Measurements from ENCODE around the gene EXOC4.

EXOC4 gene

DNA sequence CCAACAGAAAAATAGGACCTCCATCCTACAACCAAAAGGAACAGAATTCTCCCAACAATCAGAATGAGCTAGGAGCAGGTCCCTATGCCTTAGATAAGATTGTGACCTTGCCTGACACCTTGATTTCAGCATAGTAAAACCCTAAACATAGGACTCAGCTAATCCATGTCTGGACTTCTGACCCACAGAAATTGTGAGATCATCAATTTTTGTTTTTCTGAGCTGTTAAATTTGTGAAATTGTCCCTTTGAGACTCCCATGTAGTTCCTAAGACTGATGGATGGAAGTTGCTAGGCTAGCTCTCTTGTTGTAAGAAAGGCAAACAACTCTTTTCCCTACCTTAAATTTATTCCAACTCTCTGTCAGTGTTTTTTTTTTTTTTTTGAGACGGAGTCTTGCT is 244.2 kb downstream of the EXOC4 start:
- no peak for DNase-seq (ENCODE audit: low read depth)

DNA sequence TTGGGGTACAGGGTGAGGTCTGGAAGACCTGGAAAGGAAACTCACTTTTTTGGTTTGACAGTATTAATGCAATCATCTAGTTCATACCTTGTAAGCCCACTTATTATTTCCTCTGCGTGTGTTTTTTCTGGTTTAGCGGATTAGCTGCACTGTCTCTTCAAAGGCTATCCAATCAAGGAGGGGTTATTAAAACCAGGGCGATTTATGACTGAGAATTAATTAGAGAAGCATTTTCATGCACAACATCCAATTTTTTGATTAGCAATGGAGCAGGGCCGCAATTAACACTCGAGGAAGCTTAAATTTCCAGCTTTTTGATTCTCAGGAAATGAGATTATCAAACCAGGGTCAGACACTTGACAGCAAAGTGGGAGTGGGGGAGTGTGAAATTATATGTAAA is 248.9 kb downstream of the EXOC4 start:
- DNase-seq (ENCODE audit: low read depth) = no peak

DNA sequence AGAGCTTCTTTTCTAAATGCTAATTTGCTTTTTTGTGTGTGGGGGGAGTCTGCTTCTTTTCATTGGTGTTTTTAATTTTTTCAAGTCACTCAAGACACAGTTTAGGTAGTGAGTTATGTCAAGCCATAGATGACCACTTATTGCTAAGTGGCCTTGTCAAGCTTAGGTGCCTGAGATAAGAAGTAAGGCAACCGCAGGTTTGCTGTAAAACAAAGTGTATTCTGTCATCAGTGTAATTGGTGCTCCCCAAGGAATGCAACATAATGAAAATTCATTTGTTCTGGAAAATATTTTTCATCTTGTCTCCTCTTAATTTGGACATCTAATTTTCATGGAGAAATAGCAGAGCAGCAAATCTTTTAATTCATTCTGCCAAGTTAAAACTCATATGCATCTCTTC is 249.6 kb downstream of the EXOC4 start:
- DNase-seq (ENCODE audit: low read depth) = no peak

DNA sequence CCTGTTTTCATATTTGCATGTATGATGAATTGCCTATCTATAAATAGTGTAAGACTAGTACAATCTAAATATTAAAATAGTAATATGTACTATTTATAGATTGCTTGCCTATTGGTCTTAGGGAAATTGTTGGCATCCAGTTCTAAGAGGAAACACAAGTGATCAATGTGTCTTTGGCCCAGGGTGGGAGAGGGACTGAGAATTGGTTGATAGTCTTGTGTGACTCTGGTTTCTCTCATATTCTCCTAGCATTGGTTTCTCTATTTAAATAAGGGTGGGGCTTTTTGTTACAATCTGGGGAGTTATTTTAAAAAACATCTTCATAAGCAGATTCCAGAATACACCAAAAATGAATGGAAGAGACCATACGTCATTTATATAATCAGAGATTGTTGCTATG is 250.1 kb downstream of the EXOC4 start:
- no peak for DNase-seq (ENCODE audit: low read depth)

DNA sequence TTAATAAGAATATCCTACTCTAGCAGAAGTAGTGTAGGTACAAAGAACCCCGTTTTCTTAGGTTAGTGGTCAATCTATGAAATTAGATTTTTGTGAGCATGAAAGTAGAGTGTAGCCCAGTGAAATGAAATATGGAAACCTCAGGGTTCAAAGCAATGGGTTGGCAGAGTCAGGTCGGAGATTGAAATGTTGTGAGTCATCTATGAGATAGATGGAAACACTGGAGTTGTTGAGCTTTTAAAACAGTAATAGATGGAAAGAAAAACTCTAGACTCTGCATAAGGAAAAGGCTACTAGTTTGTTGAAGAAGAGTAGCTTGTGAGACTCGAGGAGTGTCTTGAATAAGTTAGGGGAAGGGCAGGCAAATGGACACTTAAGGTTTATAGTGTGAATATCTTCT is 251.9 kb downstream of the EXOC4 start:
- DNase-seq (ENCODE audit: low read depth) = no peak

DNA sequence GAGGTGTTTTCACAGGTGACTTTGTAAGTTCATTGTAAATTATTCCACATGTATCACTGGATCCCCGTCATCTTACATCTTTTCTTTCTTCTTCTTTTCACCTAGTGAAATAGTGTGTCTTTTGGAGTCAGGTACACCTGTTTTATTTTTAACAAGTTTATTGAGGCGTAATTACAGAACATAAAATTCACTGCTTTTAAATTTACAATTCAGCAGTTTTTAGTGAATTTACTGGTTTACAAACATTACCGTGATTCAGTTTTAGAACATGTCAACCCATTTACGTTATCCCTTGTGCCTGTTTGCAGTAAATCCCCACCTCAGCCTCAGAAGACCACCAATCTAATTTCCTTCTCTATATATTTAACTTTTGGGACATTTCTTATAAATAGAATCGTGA is 256.9 kb downstream of the EXOC4 start:
- no peak for DNase-seq (ENCODE audit: low read depth)

DNA sequence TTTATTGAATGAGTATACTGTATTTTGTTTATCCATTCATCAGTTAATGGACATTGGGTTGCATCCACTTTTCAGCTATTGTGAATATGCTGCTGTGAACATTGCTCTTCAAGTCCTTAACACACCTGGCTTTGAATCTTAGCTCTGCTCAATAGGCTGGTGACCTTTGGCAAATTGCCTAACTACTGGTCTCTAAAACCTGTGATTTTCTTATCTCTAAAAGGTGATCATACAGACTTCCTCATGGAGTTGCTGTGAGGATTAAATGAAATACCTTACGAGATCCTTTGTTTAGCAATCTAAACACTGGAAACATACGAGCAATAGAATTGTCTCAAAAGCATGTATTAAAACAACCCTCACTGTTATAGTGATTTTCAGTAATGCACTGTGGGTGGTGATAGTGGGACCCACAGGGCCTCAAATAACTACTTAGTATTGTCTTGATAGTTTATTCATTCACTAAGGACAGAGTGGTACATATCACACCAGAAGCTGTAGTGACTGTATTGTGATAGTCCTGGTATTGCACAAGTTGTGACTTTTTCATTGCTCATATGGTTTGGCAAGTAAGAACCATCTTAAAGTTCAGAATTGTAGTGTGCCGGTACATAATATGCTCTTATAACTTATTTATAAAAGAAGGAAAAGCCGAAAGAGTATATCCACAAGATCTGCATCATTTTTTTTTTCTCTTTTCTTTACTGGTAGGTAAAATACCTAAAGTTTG is 257.6 kb downstream of the EXOC4 start:
- no peak for DNase-seq (ENCODE audit: low read depth)

DNA sequence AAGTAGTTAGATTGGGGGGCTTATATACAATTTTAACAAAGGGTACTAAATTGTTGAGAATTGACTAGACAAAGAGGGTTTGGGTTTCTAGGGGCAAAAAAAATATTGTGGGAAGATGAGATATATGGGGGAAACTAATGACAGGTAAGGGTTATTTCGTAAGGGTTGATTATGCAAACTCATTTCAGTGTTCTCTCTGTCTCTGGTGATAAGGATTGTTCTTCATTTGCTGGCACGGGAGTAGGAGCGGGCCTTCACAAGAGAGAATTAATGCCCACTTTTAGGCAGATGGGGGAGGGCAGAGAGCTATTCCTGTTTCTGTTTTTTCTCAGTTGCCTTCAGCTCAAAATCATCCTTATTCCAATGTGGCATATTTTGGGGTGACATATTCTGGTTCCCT is 258.4 kb downstream of the EXOC4 start:
- DNase-seq (ENCODE audit: low read depth) = no peak

DNA sequence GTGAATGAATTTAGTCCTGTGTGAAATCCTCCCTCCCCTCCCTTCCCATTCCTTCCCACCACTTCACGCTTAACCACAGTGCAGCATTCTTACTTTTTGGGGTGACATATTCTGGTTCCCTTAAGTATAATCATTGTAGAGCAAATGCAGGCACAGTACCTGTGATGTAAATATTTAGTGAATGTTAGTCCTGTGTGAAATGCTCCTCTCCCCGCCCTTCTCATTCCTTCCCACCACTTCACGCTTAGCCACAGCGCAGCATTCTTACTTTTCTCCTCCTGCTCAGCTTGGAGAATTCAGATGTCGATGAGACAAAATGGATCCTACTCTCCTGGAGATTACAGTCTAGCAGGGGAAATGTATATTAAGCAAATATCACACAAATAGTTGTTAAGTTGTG is 258.8 kb downstream of the EXOC4 start:
- no peak for DNase-seq (ENCODE audit: low read depth)

DNA sequence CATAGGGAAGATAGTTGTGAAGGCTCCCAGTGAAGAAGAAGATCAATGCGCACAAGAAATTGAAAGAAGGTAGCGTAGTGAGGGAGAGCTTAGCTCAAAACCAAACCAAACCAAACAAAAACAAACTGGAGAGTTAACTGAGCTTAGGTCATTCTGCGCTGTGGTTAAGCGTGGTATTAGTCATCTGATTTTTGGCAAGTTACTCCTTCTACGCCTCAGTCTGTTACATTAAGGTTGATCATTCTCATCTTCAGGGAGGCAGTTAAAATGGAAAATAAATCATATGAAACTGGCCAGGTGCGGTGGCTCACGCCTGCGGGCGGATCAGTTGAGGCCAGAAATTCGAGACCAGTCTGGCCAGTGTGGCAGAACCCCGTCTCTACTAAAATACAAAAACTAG is 259.7 kb downstream of the EXOC4 start:
- DNase-seq (ENCODE audit: low read depth) = no peak

DNA sequence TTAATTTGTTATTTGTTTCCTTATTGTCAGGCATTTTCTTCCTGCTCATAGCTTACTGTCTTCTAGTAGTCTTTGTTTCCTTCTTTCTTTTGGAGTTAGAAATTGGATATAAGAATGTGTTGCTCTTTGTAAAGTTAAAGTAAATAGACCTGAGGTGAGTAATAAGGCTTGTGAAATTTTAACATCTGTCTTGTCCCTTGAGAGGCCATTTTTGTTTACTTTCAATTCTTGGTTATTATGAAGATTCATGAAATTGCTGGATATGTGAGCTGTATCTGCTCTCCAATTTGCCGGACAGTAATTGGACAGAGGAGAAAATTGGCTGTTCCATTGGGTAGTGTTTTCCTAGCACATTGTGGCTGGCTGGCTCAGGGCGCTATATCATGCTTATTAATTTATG is 260.7 kb downstream of the EXOC4 start:
- DNase-seq (ENCODE audit: low read depth) = no peak

DNA sequence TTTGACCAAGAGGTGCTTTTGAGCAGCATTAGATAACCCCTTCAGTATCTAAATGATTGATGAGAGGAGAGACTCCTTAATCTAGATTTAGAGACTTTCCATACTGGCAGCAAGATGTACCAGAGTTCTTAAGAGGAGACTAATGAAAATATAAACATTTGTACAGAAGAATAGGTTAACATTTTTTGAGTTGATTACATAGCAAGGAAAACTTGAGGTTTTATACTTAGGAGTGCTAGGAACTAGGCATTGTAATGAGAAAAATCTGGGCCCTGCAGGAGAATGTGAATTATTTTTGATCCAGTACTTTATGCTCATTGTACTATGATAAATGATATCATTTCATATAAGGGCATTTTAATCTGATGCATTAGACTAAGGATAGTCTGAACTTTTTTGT is 261.7 kb downstream of the EXOC4 start:
- DNase-seq (ENCODE audit: low read depth) = no peak

DNA sequence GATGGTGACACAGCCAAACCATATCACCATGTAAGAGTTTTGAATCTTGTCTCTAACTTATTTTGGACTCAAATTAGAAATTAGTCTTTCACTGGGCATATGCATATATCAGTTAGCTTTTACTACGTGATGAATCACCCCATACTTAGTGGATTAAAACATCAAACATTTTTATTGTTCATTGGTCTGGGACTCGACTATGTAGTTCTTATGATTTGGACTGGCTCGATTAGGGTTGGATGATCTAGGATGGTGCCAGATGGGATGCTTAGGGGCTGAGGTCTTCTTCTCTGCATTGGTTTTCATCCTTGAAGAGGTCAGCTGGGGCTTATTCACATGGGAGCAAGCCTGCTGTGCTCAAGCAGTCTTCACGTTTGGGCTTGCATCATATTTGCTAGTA is 264.9 kb downstream of the EXOC4 start:
- no peak for DNase-seq (ENCODE audit: low read depth)

DNA sequence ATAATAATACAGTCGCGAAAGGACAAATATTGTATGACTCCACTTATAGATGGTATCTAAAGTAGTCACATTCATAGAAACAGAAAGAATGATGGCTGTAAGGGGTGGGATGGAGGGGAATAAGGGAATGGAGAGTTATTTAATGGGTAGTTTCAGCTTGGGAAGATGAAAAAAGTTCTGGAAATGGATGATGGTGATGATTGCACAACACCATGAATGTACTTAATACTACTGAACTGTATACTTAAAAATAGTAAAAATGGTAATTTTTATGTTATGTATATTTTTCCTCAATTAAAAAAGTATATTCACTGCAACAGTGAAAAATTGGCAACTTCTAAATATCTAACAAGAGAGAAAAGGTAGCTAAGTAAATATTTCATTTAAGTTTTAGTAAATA is 265.8 kb downstream of the EXOC4 start:
- DNase-seq (ENCODE audit: low read depth) = no peak

DNA sequence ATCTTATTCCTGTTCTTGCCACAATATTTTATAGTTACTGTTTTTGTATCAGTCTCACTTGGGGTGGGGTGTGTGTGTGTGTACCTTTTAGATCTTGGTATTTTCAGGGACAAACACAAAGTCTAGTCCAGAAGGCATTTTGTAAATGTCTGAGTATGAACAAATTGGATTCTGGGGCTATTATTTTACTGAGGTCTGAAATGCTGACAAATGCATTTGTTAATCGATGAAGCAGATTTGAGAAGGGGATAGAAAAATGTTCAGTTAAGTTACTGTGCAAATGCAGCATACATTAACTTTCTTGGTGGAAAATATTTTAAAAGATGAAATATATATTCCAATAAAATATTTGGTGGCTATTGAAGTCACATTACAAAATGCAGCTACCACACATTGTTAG is 267.4 kb downstream of the EXOC4 start:
- DNase-seq (ENCODE audit: low read depth) = no peak

DNA sequence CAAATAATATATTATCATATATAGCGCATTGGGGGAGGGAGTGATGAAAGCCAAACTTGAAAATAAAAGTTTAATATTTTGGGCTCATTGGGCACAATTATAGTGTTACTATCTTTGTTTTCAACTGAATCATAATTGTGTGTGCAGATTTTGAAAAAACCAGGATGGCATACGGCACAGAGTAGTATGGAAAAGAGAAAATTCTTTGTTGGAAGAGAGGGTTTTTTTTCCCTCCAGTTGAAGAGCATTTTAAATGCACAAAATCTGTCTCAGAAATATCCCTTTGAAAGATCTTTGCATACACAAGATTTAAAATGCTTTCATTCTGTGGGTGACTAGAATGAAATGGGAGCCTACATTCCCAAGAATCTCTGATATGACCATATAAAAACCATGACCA is 269.6 kb downstream of the EXOC4 start:
- DNase-seq (ENCODE audit: low read depth) = no peak

DNA sequence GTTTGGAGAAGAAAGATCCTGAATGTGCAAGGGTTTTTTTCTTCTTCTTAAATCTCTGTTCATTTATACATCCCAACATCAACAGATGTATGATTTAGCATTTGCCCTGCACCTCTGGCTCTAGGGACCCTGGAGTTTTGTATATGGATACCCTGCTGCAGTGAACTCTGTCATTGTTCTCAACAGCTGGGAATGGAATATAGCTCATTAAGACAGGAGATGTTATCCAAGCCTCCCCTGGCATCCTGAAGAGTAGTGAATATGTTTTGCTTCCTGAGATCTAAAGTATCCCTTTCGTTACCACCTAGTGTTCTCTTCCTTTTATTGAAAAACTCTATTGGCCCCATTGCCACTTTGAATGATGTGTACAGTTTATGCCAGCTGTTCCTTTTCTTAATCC is 275.9 kb downstream of the EXOC4 start:
- no peak for DNase-seq (ENCODE audit: low read depth)

DNA sequence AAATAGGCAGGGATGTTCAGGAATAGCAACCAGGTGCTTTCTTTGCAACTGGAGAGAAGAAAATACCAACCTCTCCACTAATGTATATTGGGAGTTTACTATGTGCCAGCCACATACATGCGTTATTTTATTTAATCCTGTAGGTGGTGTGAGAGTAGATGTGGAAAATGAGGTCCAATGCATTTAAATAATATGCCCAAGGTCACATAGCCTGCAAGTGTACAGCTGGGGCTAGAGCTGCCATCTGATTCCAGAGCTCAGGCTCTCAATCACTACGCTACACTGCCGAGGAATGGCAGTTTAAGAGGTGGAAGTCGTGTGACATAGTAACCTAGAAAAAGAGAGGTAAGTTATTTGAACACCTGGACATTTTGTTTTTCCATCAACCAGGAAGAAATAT is 277.0 kb downstream of the EXOC4 start:
- DNase-seq (ENCODE audit: low read depth) = no peak

DNA sequence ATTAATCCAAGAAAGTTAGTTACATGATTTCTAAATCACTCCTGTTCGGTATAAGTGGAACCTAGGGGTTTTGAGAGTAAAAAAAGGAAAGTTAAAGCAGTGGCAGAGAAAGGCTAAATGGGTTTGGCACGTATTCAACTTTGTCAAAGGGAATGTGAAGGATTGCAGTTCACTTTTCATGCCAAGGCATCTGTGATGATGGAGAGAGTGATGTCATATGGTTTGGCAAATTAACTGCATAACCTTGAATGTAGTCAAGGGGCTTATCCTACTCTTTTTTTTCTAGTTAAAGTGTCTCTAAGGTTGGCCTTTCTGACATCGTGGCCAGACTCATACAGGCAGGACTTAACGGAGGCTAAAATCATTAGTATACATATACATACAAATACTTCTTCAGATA is 277.8 kb downstream of the EXOC4 start:
- DNase-seq (ENCODE audit: low read depth) = no peak

DNA sequence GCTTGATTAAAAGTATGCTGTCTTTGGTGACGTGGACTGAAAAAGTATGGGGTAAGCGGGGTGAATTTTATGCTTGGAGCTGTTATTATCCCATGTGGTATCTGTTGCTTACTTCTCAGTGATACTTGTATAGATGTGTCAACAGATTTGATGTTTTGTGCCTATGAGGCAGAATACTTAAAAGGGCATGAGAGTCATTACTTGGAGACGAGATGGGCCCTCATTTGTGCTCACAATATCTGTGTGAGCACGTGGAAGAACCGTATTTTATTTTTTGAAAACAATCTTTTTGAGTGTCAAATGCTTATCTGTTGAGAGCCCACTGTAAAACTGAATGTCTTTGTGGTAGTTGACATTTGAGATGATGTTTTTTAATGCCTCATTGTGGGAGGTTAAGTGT is 281.9 kb downstream of the EXOC4 start:
- no peak for DNase-seq (ENCODE audit: low read depth)

DNA sequence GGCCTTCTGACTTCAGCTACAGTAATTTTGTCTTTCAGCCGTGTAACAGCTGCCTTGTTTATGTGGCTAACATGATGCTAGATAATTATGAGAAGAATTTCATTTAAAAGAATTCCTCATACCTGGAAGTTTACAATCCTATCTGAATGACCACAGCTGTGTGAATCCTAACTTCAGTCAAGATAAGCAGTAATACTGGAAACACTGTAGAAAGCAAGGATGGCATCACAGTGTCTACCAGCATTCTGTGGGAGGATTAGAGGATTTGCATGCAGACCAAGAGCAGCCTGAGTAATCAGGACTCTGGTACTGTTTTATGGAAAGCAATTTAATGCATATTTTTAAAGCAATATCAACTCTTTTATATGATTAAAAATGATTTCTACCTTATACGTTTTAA is 282.4 kb downstream of the EXOC4 start:
- DNase-seq (ENCODE audit: low read depth) = no peak

DNA sequence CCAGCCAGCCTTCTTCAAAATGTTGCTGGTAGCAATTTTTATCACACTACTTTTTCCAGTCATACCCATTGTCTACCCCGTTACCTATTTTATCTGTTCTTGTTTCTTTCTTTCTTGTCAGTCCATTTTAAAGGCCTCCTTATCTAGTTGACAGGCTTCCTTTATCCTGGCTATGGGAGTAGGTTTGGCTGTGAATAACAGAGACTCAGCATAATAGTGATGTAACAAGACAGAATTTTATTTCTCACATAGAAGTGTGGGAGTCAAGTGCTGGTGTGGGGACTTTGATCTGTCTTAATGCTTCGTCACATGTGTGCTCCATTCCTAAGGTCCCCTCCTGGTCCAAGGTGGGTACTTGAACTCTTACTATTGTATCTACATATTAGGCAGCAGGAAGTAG is 283.6 kb downstream of the EXOC4 start:
- no peak for DNase-seq (ENCODE audit: low read depth)

DNA sequence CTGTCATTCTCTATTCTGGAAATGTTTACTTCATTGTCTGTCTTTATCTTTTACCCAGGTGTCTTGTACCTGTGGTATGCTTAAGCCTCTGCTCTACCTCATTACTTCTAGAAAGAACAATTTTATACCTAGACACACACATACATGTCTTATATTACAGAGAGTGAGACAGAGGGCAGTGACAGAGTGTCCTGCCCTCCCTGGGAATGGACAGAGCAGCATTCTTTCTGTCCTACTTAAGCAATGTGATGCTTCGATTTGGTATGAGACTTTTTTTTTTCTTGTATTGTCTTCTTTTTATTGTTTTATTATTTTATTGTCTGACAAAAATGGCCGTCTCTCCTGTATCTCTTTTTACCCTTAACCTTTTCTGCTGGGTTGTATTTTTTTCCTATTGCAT is 286.1 kb downstream of the EXOC4 start:
- DNase-seq (ENCODE audit: low read depth) = no peak

DNA sequence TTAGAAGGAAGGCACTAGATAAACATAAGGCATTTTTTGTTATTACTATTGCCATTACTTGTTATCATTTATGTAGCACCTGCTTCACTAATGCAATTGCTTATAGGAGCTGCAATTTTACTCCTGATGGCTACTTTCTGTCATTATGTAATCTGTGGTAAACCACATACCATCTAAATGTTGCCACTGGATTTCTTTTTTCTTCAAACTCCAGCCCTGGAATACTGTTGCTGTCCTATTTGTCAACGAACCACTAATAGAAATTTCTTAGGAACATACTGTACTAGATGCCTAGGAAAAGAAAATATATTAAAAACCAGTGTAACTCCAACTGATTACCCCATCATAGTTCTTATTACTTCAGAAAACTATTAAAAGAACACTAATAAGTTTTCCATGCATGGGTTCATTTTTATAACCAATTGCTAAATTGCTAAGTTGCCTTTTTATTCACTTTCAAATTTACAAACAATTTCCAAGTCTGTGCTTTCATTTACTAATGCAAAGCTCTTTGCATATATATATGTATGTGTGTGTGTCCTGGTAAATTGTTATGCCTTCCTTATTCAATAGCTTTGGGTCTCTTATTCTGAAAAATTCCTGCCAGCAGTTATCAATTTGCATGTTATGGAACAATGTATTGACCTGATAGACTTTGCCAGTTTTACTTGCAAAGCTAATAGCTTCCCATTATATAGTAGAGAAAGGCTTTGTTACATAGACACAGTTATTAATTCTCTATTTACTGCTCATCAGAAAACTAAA is 287.4 kb downstream of the EXOC4 start:
- DNase-seq (ENCODE audit: low read depth) = no peak
